MM.1S (cell line): ENCODE measurements around the gene SCIN.

ENCODE experiments used
- DNase-seq: peaks from one replicate; pipeline ENCODE4 v3.0.0-alpha.2; 2015
- H2AFZ ChIP-seq: fragments of 300-600 bp; sonication (generic); 2 replicates; pipeline ENCODE4 v1.6.0; 2016; ENCODE audit warnings: antibody characterized with exemption, low read length
- H3F3A ChIP-seq: fragments of 300-600 bp; sonication (generic); 2 replicates; pipeline ENCODE4 v1.6.1; 2016; ENCODE audit warnings: mild to moderate bottlenecking, antibody characterized with exemption, low read length, moderate library complexity, mixed read lengths; ENCODE audit not compliant: insufficient read depth
- H3K27ac ChIP-seq: fragments of 300-600 bp; sonication (generic); 2 replicates; pipeline ENCODE4 v1.5.1; 2016; ENCODE audit warnings: mild to moderate bottlenecking, low read length
- H3K27me3 ChIP-seq: fragments of 300-600 bp; sonication (generic); replicated peaks from 2 replicates; pipeline ENCODE4 v1.6.0; 2016; ENCODE audit warnings: low read length; ENCODE audit not compliant: insufficient read depth
- H3K36me3 ChIP-seq: fragments of 300-600 bp; sonication (generic); replicated peaks from 2 replicates; pipeline ENCODE4 v1.6.1; 2016; ENCODE audit warnings: mild to moderate bottlenecking, low read length, mixed read lengths; ENCODE audit not compliant: insufficient read depth
- H3K4me1 ChIP-seq: fragments of 300-600 bp; sonication (generic); 2 replicates; pipeline ENCODE4 v1.6.1; 2016; ENCODE audit warnings: low read length, mixed read lengths
- H3K4me2 ChIP-seq: fragments of 300-600 bp; sonication (generic); 2 replicates; pipeline ENCODE4 v1.6.0; 2016; ENCODE audit warnings: low read depth, low read length
- H3K4me3 ChIP-seq: fragments of 300-600 bp; sonication (generic); 2 replicates; pipeline ENCODE4 v1.5.1; 2016; ENCODE audit warnings: low read length, mixed read lengths
- H3K79me2 ChIP-seq: fragments of 300-600 bp; sonication (generic); 2 replicates; pipeline ENCODE4 v1.6.1; 2016; ENCODE audit warnings: mixed run types, low read length, mixed read lengths
- H3K9ac ChIP-seq: fragments of 300-600 bp; sonication (generic); 2 replicates; pipeline ENCODE4 v1.6.1; 2016; ENCODE audit warnings: low read length, mixed read lengths
- H3K9me2 ChIP-seq: fragments of 300-600 bp; sonication (generic); replicated peaks from 2 replicates; pipeline ENCODE4 v1.6.1; 2016; ENCODE audit warnings: mild to moderate bottlenecking, low read length, mixed read lengths; ENCODE audit not compliant: insufficient read depth
- H3K9me3 ChIP-seq: fragments of 300-600 bp; sonication (generic); replicated peaks from 2 replicates; pipeline ENCODE4 v1.6.1; 2016; ENCODE audit warnings: mild to moderate bottlenecking, low read length, mixed read lengths; ENCODE audit not compliant: insufficient read depth
- H4K20me1 ChIP-seq: fragments of 300-600 bp; sonication (generic); 2 replicates; pipeline ENCODE4 v1.6.1; 2016; ENCODE audit warnings: mild to moderate bottlenecking, low read length, moderate library complexity, mixed read lengths; ENCODE audit not compliant: insufficient read depth
- CTCF ChIP-seq: fragments of 300-600 bp; sonication (generic); IDR thresholded peaks from 2 replicates; pipeline ENCODE4 v1.5.1; 2016; ENCODE audit warnings: antibody characterized with exemption, low read length, mixed read lengths
- EZH2 ChIP-seq: fragments of 300-600 bp; sonication (generic); optimal IDR thresholded peaks from 2 replicates; pipeline ENCODE3; 2017; ENCODE audit warnings: low read depth, mild to moderate bottlenecking, antibody characterized with exemption, low read length, mixed read lengths
- EZH2phosphoT487 ChIP-seq: fragments of 300-600 bp; sonication (generic); IDR thresholded peaks from 2 replicates; pipeline ENCODE4 v1.6.1; 2018; ENCODE audit warnings: antibody characterized with exemption, low read length

The SCIN gene

GRCh38 chr7:12586271-12586670, 15.8 kb downstream of the SCIN start:
- DNase-seq: no peak
- no peaks in the 10 kb centered on the region for H3K27me3 ChIP-seq
- H3K4me1 ChIP-seq: peaks cover 7% of the 10 kb centered on the region; the same call in 1 of the 2 replicates
- H3K4me3 ChIP-seq: no peak overlapping the region
- no peaks in the 10 kb centered on the region for H3K9me3 ChIP-seq
- H3F3A ChIP-seq: no peaks in the 10 kb centered on the region
- no peaks in the 10 kb centered on the region for H3K9me2 ChIP-seq
- H3K9ac ChIP-seq: no peak overlapping the region
- H3K79me2 ChIP-seq: no peaks in the 10 kb centered on the region
- H3K4me2 ChIP-seq: no peak overlapping the region
- H3K27ac ChIP-seq: no peak overlapping the region
- H4K20me1 ChIP-seq: no peaks in the 10 kb centered on the region
- TF ChIP-seq EZH2phosphoT487: no peak
- no peak for TF ChIP-seq EZH2
- TF ChIP-seq CTCF: no peak
- H2AFZ ChIP-seq: no peak overlapping the region
- H3K36me3 ChIP-seq: no peaks in the 10 kb centered on the region

GRCh38 chr7:12588259-12588904, 17.9 kb downstream of the SCIN start:
- H3K36me3 ChIP-seq: no peaks in the 10 kb centered on the region
- H3K4me2 ChIP-seq: no peak overlapping the region
- H3F3A ChIP-seq: no peaks in the 10 kb centered on the region
- no peaks in the 10 kb centered on the region for H3K27me3 ChIP-seq
- TF ChIP-seq EZH2phosphoT487: no peak
- no peak for TF ChIP-seq EZH2
- no peak overlapping the region for H3K27ac ChIP-seq
- H3K9ac ChIP-seq: no peak overlapping the region
- H2AFZ ChIP-seq: no peak overlapping the region
- H3K9me3 ChIP-seq: no peaks in the 10 kb centered on the region
- no peaks in the 10 kb centered on the region for H3K9me2 ChIP-seq
- no peaks in the 10 kb centered on the region for H3K79me2 ChIP-seq
- H3K4me3 ChIP-seq: no peak overlapping the region
- peaks cover 7% of the 10 kb centered on the region; the same call in 1 of the 2 replicates for H3K4me1 ChIP-seq
- no peaks in the 10 kb centered on the region for H4K20me1 ChIP-seq
- no peak for DNase-seq

- Histone ChIP-seq H3K9me3 (no peaks in the 10 kb centered on the region), H3K27ac (no peak overlapping the region), H3K4me3 (no peak overlapping the region), H2AFZ (no peak overlapping the region), H3K9me2 (no peaks in the 10 kb centered on the region), H3K79me2 (no peaks in the 10 kb centered on the region), H4K20me1 (no peaks in the 10 kb centered on the region), H3K27me3 (no peaks in the 10 kb centered on the region), H3K4me1 (no peaks in the 10 kb centered on the region), H3K36me3 (no peaks in the 10 kb centered on the region), H3F3A (no peaks in the 10 kb centered on the region), H3K4me2 (no peak overlapping the region), H3K9ac (no peak overlapping the region)
- TF ChIP-seq EZH2phosphoT487: no peak
- no peak for TF ChIP-seq CTCF
- no peak for TF ChIP-seq EZH2
- no peak for DNase-seq
These were observed 20.0 kb downstream of the SCIN start for GRCh38 chr7:12590559-12590958.

- TF ChIP-seq EZH2: no peak
- no peak for TF ChIP-seq CTCF
- no peak for TF ChIP-seq EZH2phosphoT487
- H3K27me3 ChIP-seq: no peaks in the 10 kb centered on the region
These were observed 23.8 kb downstream of the SCIN start for GRCh38 chr7:12594122-12594897.

More at GRCh38 chr7:12594122-12594897, 23.8 kb downstream of the SCIN start:
- Histone ChIP-seq H3K4me2 (no peak overlapping the region), H3K79me2 (no peaks in the 10 kb centered on the region), H3F3A (no peaks in the 10 kb centered on the region), H3K4me3 (no peak overlapping the region), H3K9ac (no peak overlapping the region), H3K9me3 (no peaks in the 10 kb centered on the region), H3K4me1 (no peaks in the 10 kb centered on the region), H4K20me1 (no peaks in the 10 kb centered on the region), H3K36me3 (no peaks in the 10 kb centered on the region), H3K9me2 (no peaks in the 10 kb centered on the region), H2AFZ (no peak overlapping the region), H3K27ac (no peak overlapping the region)
- no peak for DNase-seq
